GM18526 (cell line): ENCODE data around the gene CHRNA4.

Experiments
- POLR2A ChIP-seq: IDR thresholded peaks from 3 replicates; pipeline ENCODE4 v1.6.1; 2011; ENCODE audit not compliant: insufficient read length; ENCODE audit errors: extremely low read depth

The CHRNA4 gene

DNA sequence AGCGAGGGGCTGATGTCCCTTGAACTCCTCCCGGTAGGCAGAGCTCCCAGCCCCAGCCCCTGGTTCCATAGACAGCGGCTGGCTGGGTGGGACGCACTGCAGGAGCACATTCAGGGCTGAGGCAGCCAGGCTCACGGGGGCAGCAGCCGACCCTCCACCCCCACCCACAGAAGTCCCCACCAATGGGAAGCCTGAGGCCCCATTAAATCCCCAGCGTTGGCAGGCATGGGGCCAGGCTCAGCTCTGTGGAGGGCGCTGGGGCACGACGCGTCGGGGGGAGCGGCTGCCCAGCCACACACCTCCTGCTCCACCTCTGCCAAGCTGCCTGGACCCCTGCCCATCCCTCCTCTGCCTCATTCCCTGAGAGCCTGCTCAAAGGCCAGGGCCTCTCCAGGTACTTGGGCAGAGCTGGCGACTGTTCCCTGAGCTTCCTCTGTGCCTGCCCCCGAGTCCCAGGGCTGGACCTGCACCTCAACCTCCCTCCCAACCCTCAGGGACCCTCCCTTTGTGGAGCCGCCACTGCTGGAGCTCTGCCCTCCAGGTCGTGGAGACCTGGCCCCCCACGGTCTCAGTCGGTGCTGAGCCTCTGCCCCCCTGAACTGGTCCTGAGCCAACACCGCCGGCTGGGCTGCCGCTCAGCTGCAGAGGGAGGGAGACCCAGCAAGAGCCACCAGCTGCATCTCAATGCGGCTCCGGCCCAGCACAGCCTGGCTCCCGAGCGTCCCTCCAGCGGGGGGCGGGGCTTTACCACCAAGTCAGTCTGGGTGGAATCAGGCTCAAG is 9.1 kb downstream of the CHRNA4 start:
- no peak for TF ChIP-seq POLR2A

DNA sequence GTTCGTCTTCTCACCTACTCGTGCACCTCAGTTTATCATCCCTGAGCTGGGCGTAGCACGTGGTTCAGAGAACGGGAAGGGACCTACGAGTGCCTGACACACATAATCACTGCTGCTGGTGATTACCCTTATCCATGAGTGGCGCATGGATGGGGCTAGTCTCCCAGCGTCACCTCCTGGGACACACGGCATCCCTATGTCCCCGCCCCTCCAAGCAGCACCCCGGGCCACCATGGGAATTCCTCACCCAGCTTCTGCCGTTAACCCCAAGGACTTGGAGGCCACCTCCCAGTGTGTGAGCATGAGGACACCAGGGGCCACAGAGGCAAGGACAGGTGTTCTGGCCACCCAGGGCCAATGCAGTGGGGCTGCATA is 9.8 kb downstream of the CHRNA4 start:
- no peak for TF ChIP-seq POLR2A

- no peak for TF ChIP-seq POLR2A
These were observed 10.4 kb downstream of the CHRNA4 start for GRCh38 chr20:63350597-63351325.

- TF ChIP-seq POLR2A: no peak
These were observed 11.0 kb downstream of the CHRNA4 start for GRCh38 chr20:63350196-63350595.

DNA sequence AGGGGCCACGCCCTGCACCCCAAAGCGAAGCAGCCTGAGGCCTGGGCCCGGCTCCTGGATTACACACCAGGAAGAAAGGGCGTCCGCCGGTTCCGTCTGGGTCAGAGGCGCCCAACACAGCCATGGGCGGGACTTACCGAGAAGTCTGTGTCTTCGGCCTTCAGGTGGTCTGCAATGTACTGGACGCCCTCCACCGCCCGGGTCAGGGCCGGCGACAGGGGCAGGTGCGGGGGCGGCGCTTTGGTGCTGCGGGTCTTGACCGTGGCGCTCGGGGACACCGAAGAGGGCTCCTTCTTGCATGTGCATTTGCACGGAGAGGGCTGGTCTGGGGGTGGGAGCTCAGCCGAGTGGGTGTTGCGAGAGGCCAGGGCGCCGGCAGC is 11.6 kb downstream of the CHRNA4 start:
- TF ChIP-seq POLR2A: no peak

GRCh38 chr20:63348828-63349515 is 12.2 kb downstream of the CHRNA4 start:
- no peak for TF ChIP-seq POLR2A

- TF ChIP-seq POLR2A: no peak
These were observed 13.0 kb downstream of the CHRNA4 start for GRCh38 chr20:63347950-63348827.

- no peak for TF ChIP-seq POLR2A
These were observed 13.9 kb downstream of the CHRNA4 start for GRCh38 chr20:63347081-63347741.

DNA sequence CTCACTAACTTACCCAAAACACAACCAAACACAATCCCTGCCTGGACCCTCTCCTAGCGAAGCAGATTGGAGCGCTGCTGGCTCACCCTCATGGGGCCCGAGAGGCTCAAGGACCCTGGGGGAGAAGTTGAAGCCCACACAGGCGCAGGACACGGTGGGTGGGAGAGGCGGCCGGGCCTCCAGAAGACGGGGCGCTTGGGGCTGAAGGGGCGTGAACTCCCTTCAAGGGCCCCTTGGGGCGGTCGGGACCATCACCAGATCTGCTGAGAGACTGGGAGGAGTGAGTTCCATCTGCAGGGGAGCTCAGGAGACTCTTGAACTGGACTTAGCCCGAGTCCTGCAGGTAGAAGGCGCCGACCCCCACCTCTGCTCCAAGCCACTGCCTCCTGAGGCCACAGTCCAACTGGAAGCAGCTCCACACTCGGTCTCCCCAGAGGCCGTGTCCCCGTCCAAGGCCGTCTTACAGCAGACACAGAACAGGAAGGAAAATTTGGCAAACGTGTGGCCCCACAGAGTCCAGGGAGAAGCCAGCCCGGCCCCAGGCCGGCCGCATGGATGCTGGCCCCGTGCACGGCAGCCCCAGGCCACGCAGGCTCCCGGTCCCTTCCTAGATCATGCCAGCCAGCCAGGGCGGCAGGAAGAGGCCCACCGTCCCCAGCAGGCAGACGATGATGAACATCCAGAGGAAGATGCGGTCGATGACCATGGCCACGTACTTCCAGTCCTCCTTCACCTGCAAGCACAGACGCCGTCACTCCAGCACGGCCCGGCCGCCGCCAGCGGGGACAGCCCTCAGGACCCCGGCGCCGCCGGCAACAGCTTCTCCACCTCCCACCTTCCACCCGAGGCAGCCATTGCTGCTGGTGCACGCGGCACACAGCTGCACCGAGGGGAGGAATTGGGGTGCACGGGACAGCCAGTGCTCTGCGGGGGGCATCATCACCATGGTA is 14.7 kb downstream of the CHRNA4 start:
- no peak for TF ChIP-seq POLR2A

GRCh38 chr20:63345328-63346100 is 15.6 kb downstream of the CHRNA4 start:
- no peak for TF ChIP-seq POLR2A

DNA sequence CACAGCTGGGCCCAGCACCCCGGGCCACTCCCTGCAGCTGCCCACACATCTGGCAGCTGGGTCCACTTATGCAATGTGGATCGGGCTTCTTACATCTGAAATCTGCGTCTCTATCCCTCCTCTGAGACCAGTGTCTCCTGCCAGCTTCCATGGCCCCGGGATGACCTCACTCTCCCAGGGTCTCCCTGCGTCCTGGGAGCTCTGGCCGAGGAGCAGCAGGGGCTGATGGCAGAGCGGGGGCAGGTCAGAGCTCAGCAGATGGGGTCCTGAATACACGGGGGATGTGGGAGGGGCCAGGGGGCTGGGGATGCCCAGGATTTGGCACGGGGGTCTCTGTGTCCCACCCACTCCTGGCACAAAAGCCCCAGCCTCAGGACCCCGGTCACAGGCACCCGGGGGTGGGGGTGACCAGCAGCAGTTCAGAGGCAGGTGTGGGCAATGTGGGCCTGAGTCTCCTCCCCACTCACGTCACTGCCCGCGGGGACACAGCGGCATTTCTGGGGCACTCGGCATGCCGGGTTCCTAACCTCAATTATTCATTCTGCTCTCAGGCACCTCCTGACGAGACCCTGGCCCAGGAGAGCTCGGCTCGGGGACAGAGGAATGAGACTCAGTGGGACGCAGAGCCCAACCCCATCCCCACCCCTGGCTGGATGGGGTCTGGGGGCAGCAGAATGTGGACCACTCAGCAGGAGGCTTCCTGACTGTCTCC is 16.4 kb downstream of the CHRNA4 start:
- no peak for TF ChIP-seq POLR2A
